Measurements from ENCODE around the gene PRKAG2. TPM values are rescaled to one million over a fixed set of nuclear protein-coding genes. Genes with fewer than 3 reads are reported as not detected.

Gene PRKAG2
- polyA plus RNA-seq, 2 donors: 9.0 to 11.2 TPM

- 83 to 84% methylated on average over 7 of the region's 7 CpGs for WGBS, 2 donors
- H3K4me3 ChIP-seq (ENCODE audit: low read depth in 1 of 2, low read length in 2 of 2): no peak overlapping the region
- peaks cover 2 to 3% of the 10 kb centered on the region in 2 donors for H3K4me1 ChIP-seq (ENCODE audit: control insufficient read depth in 2 of 2, insufficient read depth in 2 of 2, low read length in 1 of 2)
- H3K27ac ChIP-seq (ENCODE audit: low read depth in 2 of 2, low read length in 1 of 2): no peak overlapping the region
- no peaks in the 10 kb centered on the region for H3K36me3 ChIP-seq (ENCODE audit: control insufficient read depth in 2 of 2, insufficient read depth in 2 of 2, low read length in 1 of 2)
- H3K9me3 ChIP-seq (ENCODE audit: control insufficient read depth in 2 of 2, insufficient read depth in 1 of 2, low read depth in 1 of 2, low read length in 1 of 2): no peaks in the 10 kb centered on the region
- H3K27me3 ChIP-seq (ENCODE audit: control insufficient read depth in 1 of 2, insufficient read depth in 2 of 2, low read length in 2 of 2): no peaks in the 10 kb centered on the region
Measured at GRCh38 chr7:151597541-151598444, 279.1 kb downstream of the PRKAG2 start.

- WGBS, 2 donors: 71 to 72% methylated on average over 3 of the region's 3 CpGs
- no peak overlapping the region for H3K4me3 ChIP-seq (ENCODE audit: low read depth in 1 of 2, low read length in 2 of 2)
- H3K27me3 ChIP-seq (ENCODE audit: control insufficient read depth in 1 of 2, insufficient read depth in 2 of 2, low read length in 2 of 2): no peaks in the 10 kb centered on the region
- H3K9me3 ChIP-seq (ENCODE audit: control insufficient read depth in 2 of 2, insufficient read depth in 1 of 2, low read depth in 1 of 2, low read length in 1 of 2): no peaks in the 10 kb centered on the region
- no peak overlapping the region for H3K27ac ChIP-seq (ENCODE audit: low read depth in 2 of 2, low read length in 1 of 2)
- H3K4me1 ChIP-seq (ENCODE audit: control insufficient read depth in 2 of 2, insufficient read depth in 2 of 2, low read length in 1 of 2): peaks cover 2 to 3% of the 10 kb centered on the region in 2 donors
- peaks cover 0 to 2% of the 10 kb centered on the region in 2 donors for H3K36me3 ChIP-seq (ENCODE audit: control insufficient read depth in 2 of 2, insufficient read depth in 2 of 2, low read length in 1 of 2)
Measured at GRCh38 chr7:151595702-151596350, 281.1 kb downstream of the PRKAG2 start.

DNA sequence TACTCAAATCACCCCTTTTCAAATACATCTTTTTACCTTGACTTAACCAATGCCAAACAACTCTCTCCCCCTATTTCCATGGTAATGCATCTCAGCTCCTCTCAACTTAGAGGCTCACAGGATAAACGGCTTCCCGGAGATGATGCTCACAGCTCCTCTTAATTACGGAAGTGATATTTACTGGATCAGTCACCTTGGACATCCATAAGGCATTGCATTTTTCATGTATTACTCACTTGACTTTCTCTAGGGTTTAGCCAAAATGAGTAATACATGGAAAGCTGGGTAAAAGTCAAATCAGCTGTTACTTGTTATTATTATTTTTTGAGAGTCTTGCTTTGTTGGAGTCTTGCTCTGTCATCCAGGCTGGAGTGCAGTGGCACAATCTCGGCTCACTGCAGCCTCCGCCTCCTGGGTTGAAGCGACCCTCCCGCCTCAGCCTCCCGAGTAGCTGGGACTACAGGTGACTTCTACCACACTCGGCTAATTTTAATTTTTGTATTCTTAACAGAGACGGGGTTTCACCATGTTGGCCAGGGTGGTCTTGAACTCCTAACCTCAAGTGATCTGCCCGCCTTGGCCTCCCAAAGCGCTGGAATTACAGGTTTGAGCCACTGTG is 283.9 kb downstream of the PRKAG2 start:
- no peaks in the 10 kb centered on the region for H3K27me3 ChIP-seq (ENCODE audit: control insufficient read depth in 1 of 2, insufficient read depth in 2 of 2, low read length in 2 of 2)
- peaks cover 0 to 2% of the 10 kb centered on the region in 2 donors for H3K36me3 ChIP-seq (ENCODE audit: control insufficient read depth in 2 of 2, insufficient read depth in 2 of 2, low read length in 1 of 2)
- no peaks in the 10 kb centered on the region for H3K9me3 ChIP-seq (ENCODE audit: control insufficient read depth in 2 of 2, insufficient read depth in 1 of 2, low read depth in 1 of 2, low read length in 1 of 2)
- peaks cover 0 to 6% of the 10 kb centered on the region in 2 donors for H3K4me1 ChIP-seq (ENCODE audit: control insufficient read depth in 2 of 2, insufficient read depth in 2 of 2, low read length in 1 of 2)
- 89% methylated on average over 12 of the region's 12 CpGs for WGBS, 2 donors
- no peak overlapping the region for H3K4me3 ChIP-seq (ENCODE audit: low read depth in 1 of 2, low read length in 2 of 2)
- H3K27ac ChIP-seq (ENCODE audit: low read depth in 2 of 2, low read length in 1 of 2): no peak overlapping the region

DNA sequence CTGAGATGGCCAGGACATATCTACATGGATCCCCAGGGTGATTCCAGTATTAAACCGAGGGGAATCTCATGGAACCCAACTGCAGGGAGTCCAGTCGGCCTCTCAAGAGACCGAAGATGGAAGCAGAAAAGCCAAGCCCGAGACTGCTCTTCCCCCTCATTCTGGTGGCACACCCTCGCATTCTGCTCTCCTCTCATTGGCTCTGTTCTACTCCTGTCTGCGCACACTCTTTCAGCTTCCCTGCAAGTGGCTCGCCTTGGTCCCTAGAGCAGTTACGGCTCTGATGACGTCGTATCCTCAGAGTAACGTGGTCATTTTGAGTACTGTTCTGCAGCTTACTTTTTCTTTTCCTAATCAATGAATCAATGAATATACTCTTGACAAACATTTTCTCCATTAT is 284.6 kb downstream of the PRKAG2 start:
- Histone ChIP-seq H3K9me3 (ENCODE audit: control insufficient read depth in 2 of 2, insufficient read depth in 1 of 2, low read depth in 1 of 2, low read length in 1 of 2) (no peaks in the 10 kb centered on the region), H3K4me3 (ENCODE audit: low read depth in 1 of 2, low read length in 2 of 2) (no peak overlapping the region), H3K36me3 (ENCODE audit: control insufficient read depth in 2 of 2, insufficient read depth in 2 of 2, low read length in 1 of 2) (peaks cover 0 to 2% of the 10 kb centered on the region in 2 donors), H3K27ac (ENCODE audit: low read depth in 2 of 2, low read length in 1 of 2) (no peak overlapping the region), H3K27me3 (ENCODE audit: control insufficient read depth in 1 of 2, insufficient read depth in 2 of 2, low read length in 2 of 2) (no peaks in the 10 kb centered on the region), H3K4me1 (ENCODE audit: control insufficient read depth in 2 of 2, insufficient read depth in 2 of 2, low read length in 1 of 2) (peaks cover 0 to 6% of the 10 kb centered on the region in 2 donors)
- 95 to 96% methylated on average over 11 of the region's 11 CpGs for WGBS, 2 donors

- no peak overlapping the region for H3K27ac ChIP-seq (ENCODE audit: low read depth in 2 of 2, low read length in 1 of 2)
- no peaks in the 10 kb centered on the region for H3K27me3 ChIP-seq (ENCODE audit: control insufficient read depth in 1 of 2, insufficient read depth in 2 of 2, low read length in 2 of 2)
- 92 to 95% methylated on average over 14 of the region's 14 CpGs for WGBS, 2 donors
- H3K36me3 ChIP-seq (ENCODE audit: control insufficient read depth in 2 of 2, insufficient read depth in 2 of 2, low read length in 1 of 2): peaks cover 0 to 2% of the 10 kb centered on the region in 2 donors
- peaks cover 0 to 6% of the 10 kb centered on the region in 2 donors for H3K4me1 ChIP-seq (ENCODE audit: control insufficient read depth in 2 of 2, insufficient read depth in 2 of 2, low read length in 1 of 2)
- no peaks in the 10 kb centered on the region for H3K9me3 ChIP-seq (ENCODE audit: control insufficient read depth in 2 of 2, insufficient read depth in 1 of 2, low read depth in 1 of 2, low read length in 1 of 2)
- H3K4me3 ChIP-seq (ENCODE audit: low read depth in 1 of 2, low read length in 2 of 2): no peak overlapping the region
Measured at GRCh38 chr7:151591866-151592265, 285.0 kb downstream of the PRKAG2 start.

GRCh38 chr7:151590850-151591771 is 285.8 kb downstream of the PRKAG2 start:
- H3K4me1 ChIP-seq (ENCODE audit: control insufficient read depth in 2 of 2, insufficient read depth in 2 of 2, low read length in 1 of 2): peaks cover 0 to 6% of the 10 kb centered on the region in 2 donors
- WGBS, 2 donors: 89 to 92% methylated on average over 19 of the region's 19 CpGs
- H3K27ac ChIP-seq (ENCODE audit: low read depth in 2 of 2, low read length in 1 of 2): no peak overlapping the region
- no peaks in the 10 kb centered on the region for H3K9me3 ChIP-seq (ENCODE audit: control insufficient read depth in 2 of 2, insufficient read depth in 1 of 2, low read depth in 1 of 2, low read length in 1 of 2)
- H3K27me3 ChIP-seq (ENCODE audit: control insufficient read depth in 1 of 2, insufficient read depth in 2 of 2, low read length in 2 of 2): no peaks in the 10 kb centered on the region
- H3K36me3 ChIP-seq (ENCODE audit: control insufficient read depth in 2 of 2, insufficient read depth in 2 of 2, low read length in 1 of 2): peaks cover 0 to 2% of the 10 kb centered on the region in 2 donors
- no peak overlapping the region for H3K4me3 ChIP-seq (ENCODE audit: low read depth in 1 of 2, low read length in 2 of 2)

DNA sequence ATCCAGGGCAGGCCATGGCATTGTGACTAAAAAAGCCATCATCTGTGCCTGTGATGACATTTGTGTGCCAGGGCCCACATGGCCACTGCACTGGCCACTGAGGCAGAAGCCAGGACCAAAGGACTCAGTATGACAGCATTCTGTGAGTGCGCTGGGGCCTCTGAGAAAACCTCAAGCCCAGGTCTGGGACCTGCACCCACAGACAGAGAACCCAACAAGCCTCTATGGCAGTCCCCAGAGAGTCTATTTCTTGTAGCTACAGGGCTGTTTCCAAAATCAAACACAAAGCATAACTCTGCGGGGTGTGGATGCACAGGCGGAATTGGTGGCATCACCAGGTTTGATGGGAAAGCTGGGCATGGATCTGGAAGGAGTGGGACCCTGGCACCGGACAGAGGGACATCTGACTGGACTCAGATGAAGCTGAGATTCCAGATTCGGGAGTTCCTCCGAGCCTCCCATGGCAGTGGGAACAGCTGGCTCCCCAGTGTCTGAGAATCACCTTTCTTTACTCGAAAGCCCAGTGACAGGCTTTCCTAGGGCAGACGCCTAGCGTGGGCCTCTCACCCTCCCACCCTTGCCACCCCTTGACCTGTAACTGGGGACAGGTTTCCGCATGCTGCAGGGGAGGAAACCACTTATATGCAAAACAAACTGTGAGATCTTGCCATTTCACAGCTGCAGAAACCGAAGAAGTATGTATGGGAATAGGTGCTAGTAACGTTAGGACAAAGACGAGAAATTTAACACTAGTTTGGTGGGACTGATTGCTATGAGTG is 286.7 kb downstream of the PRKAG2 start:
- Histone ChIP-seq H3K4me3 (ENCODE audit: low read depth in 1 of 2, low read length in 2 of 2) (no peak overlapping the region), H3K27me3 (ENCODE audit: control insufficient read depth in 1 of 2, insufficient read depth in 2 of 2, low read length in 2 of 2) (no peaks in the 10 kb centered on the region), H3K4me1 (ENCODE audit: control insufficient read depth in 2 of 2, insufficient read depth in 2 of 2, low read length in 1 of 2) (peaks cover 0 to 8% of the 10 kb centered on the region in 2 donors), H3K36me3 (ENCODE audit: control insufficient read depth in 2 of 2, insufficient read depth in 2 of 2, low read length in 1 of 2) (peaks cover 0 to 2% of the 10 kb centered on the region in 2 donors), H3K9me3 (ENCODE audit: control insufficient read depth in 2 of 2, insufficient read depth in 1 of 2, low read depth in 1 of 2, low read length in 1 of 2) (no peaks in the 10 kb centered on the region), H3K27ac (ENCODE audit: low read depth in 2 of 2, low read length in 1 of 2) (no peak overlapping the region)
- WGBS, 2 donors: 88 to 91% methylated on average over 13 of the region's 13 CpGs

DNA sequence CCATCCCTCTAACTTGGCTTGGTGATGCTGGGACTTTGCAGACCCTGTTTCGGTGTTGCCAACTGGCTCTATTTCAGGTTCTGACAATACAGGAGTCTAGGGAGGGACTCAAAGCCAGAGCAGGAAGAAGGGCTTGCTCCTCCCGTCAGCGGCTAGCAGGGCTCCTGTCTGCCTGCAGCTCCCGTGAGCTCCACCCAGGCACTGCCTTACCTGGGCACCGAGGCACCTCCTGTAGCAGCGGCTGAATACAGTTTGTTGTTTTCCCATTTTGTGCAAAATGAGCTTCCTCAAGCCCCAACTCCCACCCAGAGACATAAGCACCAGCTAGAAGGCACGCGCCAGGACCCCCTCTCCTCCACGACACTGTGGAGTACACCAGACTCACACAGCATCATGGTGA is 287.9 kb downstream of the PRKAG2 start:
- H3K36me3 ChIP-seq (ENCODE audit: control insufficient read depth in 2 of 2, insufficient read depth in 2 of 2, low read length in 1 of 2): peaks cover 0 to 2% of the 10 kb centered on the region in 2 donors
- no peak overlapping the region for H3K27ac ChIP-seq (ENCODE audit: low read depth in 2 of 2, low read length in 1 of 2)
- no peak overlapping the region for H3K4me3 ChIP-seq (ENCODE audit: low read depth in 1 of 2, low read length in 2 of 2)
- peaks cover 0 to 8% of the 10 kb centered on the region in 2 donors for H3K4me1 ChIP-seq (ENCODE audit: control insufficient read depth in 2 of 2, insufficient read depth in 2 of 2, low read length in 1 of 2)
- no peaks in the 10 kb centered on the region for H3K9me3 ChIP-seq (ENCODE audit: control insufficient read depth in 2 of 2, insufficient read depth in 1 of 2, low read depth in 1 of 2, low read length in 1 of 2)
- WGBS, 2 donors: 96 to 97% methylated on average over 9 of the region's 9 CpGs
- H3K27me3 ChIP-seq (ENCODE audit: control insufficient read depth in 1 of 2, insufficient read depth in 2 of 2, low read length in 2 of 2): no peaks in the 10 kb centered on the region
